H9 (cell line): ENCODE data around the gene NFIL3. TPM values are rescaled to one million over a fixed set of nuclear protein-coding genes. Genes with fewer than 3 reads are reported as not detected.

Experiments
- DNase-seq: peaks from one replicate; pipeline ENCODE4 v3.0.0-alpha.2; 2017
- H2AFZ ChIP-seq: one replicate; pipeline ENCODE4 v1.6.1; 2013; ENCODE audit warnings: mild to moderate bottlenecking, low read length, control low read depth, moderate library complexity
- H2AK5ac ChIP-seq: 2 replicates; pipeline ENCODE4 v1.6.1; 2013; ENCODE audit warnings: low read length, control low read depth, mixed read lengths; ENCODE audit not compliant: insufficient read length
- H2BK120ac ChIP-seq: one replicate; pipeline ENCODE4 v1.6.1; 2013; ENCODE audit warnings: low read depth, mild to moderate bottlenecking, low read length, control low read depth, inconsistent platforms; ENCODE audit not compliant: poor library complexity, severe bottlenecking
- H2BK12ac ChIP-seq: 2 replicates; pipeline ENCODE4 v1.6.1; 2013; ENCODE audit warnings: low read length, control low read depth, mixed read lengths, low read depth; ENCODE audit not compliant: insufficient read length
- H2BK15ac ChIP-seq: 2 replicates; pipeline ENCODE4 v1.6.1; 2013; ENCODE audit warnings: low read depth, low read length, control low read depth
- H2BK20ac ChIP-seq: one replicate; pipeline ENCODE4 v1.6.1; 2013; ENCODE audit warnings: low read depth, mild to moderate bottlenecking, low read length, control low read depth, inconsistent platforms; ENCODE audit not compliant: poor library complexity, severe bottlenecking
- H2BK5ac ChIP-seq: 2 replicates; pipeline ENCODE4 v1.6.1; 2013; ENCODE audit warnings: low read length, control low read depth, mixed read lengths; ENCODE audit not compliant: insufficient read length
- H3K14ac ChIP-seq: 2 replicates; pipeline ENCODE4 v1.6.1; 2013; ENCODE audit warnings: low read length, control low read depth; ENCODE audit not compliant: insufficient read depth
- H3K18ac ChIP-seq: 2 replicates; pipeline ENCODE4 v1.6.1; 2013; ENCODE audit warnings: low read depth, mild to moderate bottlenecking, mixed read lengths, low read length, control low read depth; ENCODE audit not compliant: insufficient read length
- H3K23ac ChIP-seq: 2 replicates; pipeline ENCODE4 v1.6.1; 2013; ENCODE audit warnings: low read length, control low read depth, mixed read lengths, low read depth; ENCODE audit not compliant: insufficient read length
- H3K23me2 ChIP-seq: 2 replicates; pipeline ENCODE4 v1.6.1; 2013; ENCODE audit warnings: low read depth, mild to moderate bottlenecking, mixed read lengths, low read length, control low read depth; ENCODE audit not compliant: insufficient read length, poor library complexity, severe bottlenecking
- H3K27ac ChIP-seq: 2 replicates; pipeline ENCODE4 v1.5.1; 2013; ENCODE audit warnings: low read length, control low read depth, mixed read lengths, low read depth; ENCODE audit not compliant: insufficient read length
- H3K27me3 ChIP-seq: 2 replicates; pipeline ENCODE4 v1.6.1; 2013; ENCODE audit warnings: low read length, control low read depth, inconsistent platforms; ENCODE audit not compliant: insufficient read depth
- H3K4ac ChIP-seq: 2 replicates; pipeline ENCODE4 v1.6.1; 2013; ENCODE audit warnings: low read depth, mild to moderate bottlenecking, control low read depth, inconsistent platforms, low read length, moderate library complexity
- H3K4me1 ChIP-seq: 2 replicates; pipeline ENCODE4 v1.6.1; 2013; ENCODE audit warnings: low read length, control low read depth, inconsistent platforms; ENCODE audit not compliant: insufficient read depth
- H3K4me2 ChIP-seq: 2 replicates; pipeline ENCODE4 v1.6.1; 2013; ENCODE audit warnings: low read length, control low read depth, mixed read lengths; ENCODE audit not compliant: insufficient read length, insufficient read depth
- H3K56ac ChIP-seq: 2 replicates; pipeline ENCODE4 v1.6.1; 2013; ENCODE audit warnings: low read depth, mild to moderate bottlenecking, mixed read lengths, low read length, control low read depth; ENCODE audit not compliant: insufficient read length
- H3K79me1 ChIP-seq: 2 replicates; pipeline ENCODE4 v1.6.1; 2013; ENCODE audit warnings: low read depth, mild to moderate bottlenecking, moderate library complexity, low read length, control low read depth, inconsistent platforms; ENCODE audit not compliant: insufficient read depth, poor library complexity, severe bottlenecking
- H3K79me2 ChIP-seq: 2 replicates; pipeline ENCODE4 v1.6.1; 2013; ENCODE audit warnings: low read length, control low read depth, inconsistent platforms; ENCODE audit not compliant: insufficient read depth
- H3K9ac ChIP-seq: 2 replicates; pipeline ENCODE4 v1.6.1; 2013; ENCODE audit warnings: low read length, control low read depth, mixed read lengths; ENCODE audit not compliant: insufficient read length; ENCODE audit errors: extremely low read depth
- H3K9me3 ChIP-seq: one replicate; pipeline ENCODE4 v1.6.1; 2013; ENCODE audit warnings: low read depth, low read length, inconsistent platforms; ENCODE audit not compliant: control insufficient read depth
- H3T11ph ChIP-seq: one replicate; pipeline ENCODE4 v1.6.1; 2013; ENCODE audit warnings: mild to moderate bottlenecking, low read length, control low read depth, inconsistent platforms
- H4K20me1 ChIP-seq: one replicate; pipeline ENCODE4 v1.6.1; 2013; ENCODE audit not compliant: control insufficient read depth, insufficient read length, insufficient read depth
- H4K5ac ChIP-seq: 2 replicates; pipeline ENCODE4 v1.6.1; 2013; ENCODE audit warnings: low read depth, mild to moderate bottlenecking, mixed read lengths, low read length, control low read depth; ENCODE audit not compliant: insufficient read length
- H4K8ac ChIP-seq: replicated peaks from 2 replicates; pipeline ENCODE4 v1.6.1; 2013; ENCODE audit warnings: low read length, control low read depth, mixed read lengths, low read depth; ENCODE audit not compliant: insufficient read length
- H4K91ac ChIP-seq: 2 replicates; pipeline ENCODE4 v1.6.1; 2013; ENCODE audit warnings: low read depth, mild to moderate bottlenecking, moderate library complexity, mixed read lengths, low read length, control low read depth; ENCODE audit not compliant: insufficient read length
- H3K27ac Mint-ChIP-seq, 3 experiments: 2 replicates in 2 of 3; 3 replicates in 1 of 3; pipeline ENCODE4 v1.8.0; 2020 to 2021; ENCODE audit warnings: mixed read lengths in 3 of 3, mild to moderate bottlenecking in 1 of 3, moderate library complexity in 1 of 3
- H3K27me3 Mint-ChIP-seq: 2 replicates; pipeline ENCODE4 v1.8.0; 2021; ENCODE audit warnings: low read depth, mild to moderate bottlenecking, moderate library complexity, mixed read lengths
- H3K36me3 Mint-ChIP-seq, 3 experiments: 2 replicates in 2 of 3; 3 replicates in 1 of 3; pipeline ENCODE4 v1.8.0; 2020 to 2021; ENCODE audit warnings: low read depth in 3 of 3, mixed read lengths in 3 of 3; ENCODE audit not compliant: insufficient read depth in 1 of 3
- H3K4me1 Mint-ChIP-seq, 2 experiments: 2 replicates each; pipeline ENCODE4 v1.8.0; 2020; ENCODE audit warnings: mixed read lengths in 2 of 2
- H3K4me3 Mint-ChIP-seq, 2 experiments: 2 replicates in 1 of 2; 3 replicates in 1 of 2; pipeline ENCODE4 v1.8.0; 2020 to 2021; ENCODE audit warnings: mild to moderate bottlenecking in 2 of 2, mixed read lengths in 2 of 2, moderate library complexity in 1 of 2
- H3K9me3 Mint-ChIP-seq, 2 experiments: 2 replicates in 1 of 2; 3 replicates in 1 of 2; pipeline ENCODE4 v1.8.0; 2020; ENCODE audit warnings: mild to moderate bottlenecking in 2 of 2, mixed read lengths in 2 of 2, moderate library complexity in 1 of 2
- WGBS: extraction: QIAGEN DNeasy Blood & Tissue Kit; methylation state at CpG from one replicate; pipeline ENCODE4 v1.1.7; 2013; ENCODE audit warnings: missing lambda C conversion rate, low lambda C conversion rate, mixed read lengths; ENCODE audit not compliant: insufficient read length; ENCODE audit errors: extremely low coverage; 5-methylcytosine and 5-hydroxymethylcytosine counted together
- total RNA-seq: library from RNA; stranded (reverse); gene quantifications from 2 replicates; pipeline ENCODE4 v1.2.1, GENCODE V29; 2021
- TF ChIP-seq, protein P1 (sequence below): fragments of 200-600 bp; sonication (generic); conservative IDR thresholded peaks from 3 replicates; pipeline ENCODE4 v1.8.0; 2021; ENCODE audit warnings: antibody characterized with exemption, mild to moderate bottlenecking

The NFIL3 gene
- total RNA-seq, 1 experiment from 2014 or later, result 8.4 TPM

DNA sequence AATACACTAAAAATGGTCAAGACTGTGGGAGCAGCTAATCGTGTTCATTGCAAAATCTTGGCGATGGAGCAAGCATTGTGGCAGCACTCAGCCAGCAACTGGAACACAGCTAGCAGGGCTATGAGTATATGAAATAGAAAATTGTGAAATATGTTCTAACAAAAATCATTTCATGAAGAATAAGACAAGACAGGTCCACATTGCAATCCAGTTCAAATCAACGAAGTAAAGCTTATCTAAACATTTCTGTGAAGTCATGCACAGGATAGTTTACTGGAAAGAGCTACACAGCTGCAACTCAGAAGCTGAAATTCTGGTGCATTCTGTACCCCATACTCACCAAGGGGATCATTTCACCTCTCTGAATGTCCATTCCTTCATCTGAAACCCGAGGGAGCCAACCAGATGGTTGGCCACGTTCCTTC is 5.3 kb upstream of the NFIL3 start:
- Histone ChIP-seq H4K5ac (no peak overlapping the region), H2AFZ (no peak overlapping the region), H3K27me3 (peaks cover 14% of the 10 kb centered on the region; the same call in 1 of the 2 replicates), H3K18ac (no peak overlapping the region), H3K9me3 (no peaks in the 10 kb centered on the region), H3K4me2 (no peak overlapping the region), H4K20me1 (no peaks in the 10 kb centered on the region), H3K14ac (no peak overlapping the region), H3K79me2 (no peaks in the 10 kb centered on the region), H2AK5ac (no peak overlapping the region), H2BK5ac (no peak overlapping the region), H3T11ph (no peak overlapping the region), H3K79me1 (no peaks in the 10 kb centered on the region), H2BK20ac (no peak overlapping the region), H4K91ac (no peak overlapping the region), H3K23me2 (peaks cover 6% of the 10 kb centered on the region), H2BK15ac (no peak overlapping the region), H3K9ac (no peak overlapping the region), H3K4ac (no peak overlapping the region), H3K4me1 (no peaks in the 10 kb centered on the region), H3K56ac (no peak overlapping the region), H4K8ac (no peak overlapping the region), H2BK12ac (no peak overlapping the region), H3K23ac (no peak overlapping the region), H3K27ac (no peak overlapping the region), H2BK120ac (no peak overlapping the region)
- no CpG with 5 or more reads among the region's 5 CpGs for WGBS
- Mint-ChIP-seq H3K9me3 (peaks cover 0 to 4% of the 10 kb centered on the region in 2 experiments; a peak in 1 of 5 replicates), H3K27me3 (peaks cover 28% of the 10 kb centered on the region), H3K4me1 (peaks cover 6 to 9% of the 10 kb centered on the region in 2 experiments), H3K36me3 (no peaks in the 10 kb centered on the region; a peak in 1 of 7 replicates), H3K27ac (no peak overlapping the region), H3K4me3 (no peak overlapping the region)
- TF ChIP-seq, protein P1, sequence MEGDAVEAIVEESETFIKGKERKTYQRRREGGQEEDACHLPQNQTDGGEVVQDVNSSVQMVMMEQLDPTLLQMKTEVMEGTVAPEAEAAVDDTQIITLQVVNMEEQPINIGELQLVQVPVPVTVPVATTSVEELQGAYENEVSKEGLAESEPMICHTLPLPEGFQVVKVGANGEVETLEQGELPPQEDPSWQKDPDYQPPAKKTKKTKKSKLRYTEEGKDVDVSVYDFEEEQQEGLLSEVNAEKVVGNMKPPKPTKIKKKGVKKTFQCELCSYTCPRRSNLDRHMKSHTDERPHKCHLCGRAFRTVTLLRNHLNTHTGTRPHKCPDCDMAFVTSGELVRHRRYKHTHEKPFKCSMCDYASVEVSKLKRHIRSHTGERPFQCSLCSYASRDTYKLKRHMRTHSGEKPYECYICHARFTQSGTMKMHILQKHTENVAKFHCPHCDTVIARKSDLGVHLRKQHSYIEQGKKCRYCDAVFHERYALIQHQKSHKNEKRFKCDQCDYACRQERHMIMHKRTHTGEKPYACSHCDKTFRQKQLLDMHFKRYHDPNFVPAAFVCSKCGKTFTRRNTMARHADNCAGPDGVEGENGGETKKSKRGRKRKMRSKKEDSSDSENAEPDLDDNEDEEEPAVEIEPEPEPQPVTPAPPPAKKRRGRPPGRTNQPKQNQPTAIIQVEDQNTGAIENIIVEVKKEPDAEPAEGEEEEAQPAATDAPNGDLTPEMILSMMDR, result no peak
- no peak for DNase-seq
